ENCODE results near the gene AK4. TPM values are rescaled to one million over a fixed set of nuclear protein-coding genes. Genes with fewer than 3 reads are reported as not detected.

The AK4 gene
- 4.3 and 4.9 TPM in 2 replicates for total RNA-seq

DNA sequence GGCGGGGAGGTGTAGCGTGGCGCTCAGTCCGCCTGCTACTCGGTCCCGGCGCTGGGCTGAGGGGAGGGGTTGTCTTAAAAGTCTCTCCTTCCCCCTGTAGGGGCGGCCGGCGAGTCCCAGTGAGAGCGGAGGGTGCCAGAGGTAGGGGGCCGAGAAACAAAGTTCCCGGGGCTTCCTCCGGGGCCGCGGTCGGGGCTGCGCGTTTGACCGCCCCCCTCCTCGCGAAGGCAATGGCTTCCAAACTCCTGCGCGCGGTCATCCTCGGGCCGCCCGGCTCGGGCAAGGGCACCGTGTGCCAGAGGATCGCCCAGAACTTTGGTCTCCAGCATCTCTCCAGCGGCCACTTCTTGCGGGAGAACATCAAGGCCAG, at the start of gene AK4:
AK4 (plus strand) TSS at position 26 of the 370 bp plus-strand sequence; CDS start at position 231, 205 bp downstream.

Other genes with a start within 250 kb of the AK4 start
- 87.2 and 99.4 TPM in 2 replicates for gene JAK1, start 181.7 kb upstream of the AK4 start, total RNA-seq
- gene DNAJC6, start 161.3 kb downstream of the AK4 start, total RNA-seq = 0.09 and 0.16 TPM in 2 replicates